K562 (cell line): Measurements from ENCODE around the gene SLC19A1. TPM values are rescaled to one million over a fixed set of nuclear protein-coding genes. Genes with fewer than 3 reads are reported as not detected.

ENCODE experiments used
- REST ChIP-seq, 2 experiments: fragments of 450-650 bp; formaldehyde crosslinking in 1 of 2; IDR thresholded peaks; 2 replicates each; pipeline versions ENCODE4 v1.4.0 to v1.6.1; 2014 to 2020; ENCODE audit warnings: mild to moderate bottlenecking in 2 of 2, borderline replicate concordance in 1 of 2, low read depth in 1 of 2
- TCF15 ChIP-seq: fragments of 250-450 bp; sonication (Bioruptor Pico); IDR thresholded peaks from 2 replicates; pipeline ENCODE4 v1.8.0; 2022; ENCODE audit warnings: moderate library complexity, mild to moderate bottlenecking, inconsistent platforms
- ZNF23 ChIP-seq: fragments of 250-450 bp; sonication (Bioruptor Pico); IDR thresholded peaks from 2 replicates; pipeline ENCODE4 v1.4.0; 2020; ENCODE audit warnings: mild to moderate bottlenecking
- polyA plus RNA-seq, 8 experiments: library from polyadenylated mRNA; depleted of rRNA in 4 of 8; stranded (reverse) in 5 of 8; unstranded in 3 of 8; fragments of >200 nt; fragmentation: Nextera tagmentation in 2 of 8; fragmentation: Illumina TruSeq in 1 of 8; extraction: Ambion mirVana in 2 of 8; extraction: Trizol in 1 of 8; gene quantifications; 2 replicates each; pipeline versions ENCODE4 v1.2.1 to v1.2.3, GENCODE V29; 2011 to 2014; ENCODE audit warnings: inconsistent platforms in 1 of 8, missing spikeins in 1 of 8
- total RNA-seq, 7 experiments: library from RNA; depleted of rRNA in 6 of 7; stranded (reverse); fragments of >200 nt in 6 of 7; fragmentation: Illumina TruSeq in 2 of 7; extraction: Trizol in 2 of 7; gene quantifications; 2 replicates each; pipeline versions ENCODE4 v1.2.1 to v1.2.3, GENCODE V29; 2011 to 2021; ENCODE audit warnings: low replicate concordance in 1 of 7
- TF ChIP-seq, protein P1 (sequence below): fragments of 450-650 bp; formaldehyde crosslinking; IDR thresholded peaks from 2 replicates; pipeline ENCODE4 v1.4.0; 2020; ENCODE audit warnings: mild to moderate bottlenecking, moderate library complexity
- TF ChIP-seq, protein P2 (sequence below), 2 experiments: fragments of 450-650 bp in 1 of 2; sonication (generic) in 1 of 2; formaldehyde crosslinking in 1 of 2; IDR thresholded peaks; 2 replicates each; pipeline versions ENCODE4 v1.7.1 to v1.9.0; 2016 to 2022; ENCODE audit warnings: inconsistent platforms in 1 of 2, mild to moderate bottlenecking in 1 of 2, missing genetic modification reagents in 1 of 2

SLC19A1 gene
- total and polyA plus RNA-seq, 9 of the 15 experiments (the other 6 are each of a cell fraction or from before 2014, with no cell fraction given), result 0.65 to 88.7 (median 12.0) TPM

DNA sequence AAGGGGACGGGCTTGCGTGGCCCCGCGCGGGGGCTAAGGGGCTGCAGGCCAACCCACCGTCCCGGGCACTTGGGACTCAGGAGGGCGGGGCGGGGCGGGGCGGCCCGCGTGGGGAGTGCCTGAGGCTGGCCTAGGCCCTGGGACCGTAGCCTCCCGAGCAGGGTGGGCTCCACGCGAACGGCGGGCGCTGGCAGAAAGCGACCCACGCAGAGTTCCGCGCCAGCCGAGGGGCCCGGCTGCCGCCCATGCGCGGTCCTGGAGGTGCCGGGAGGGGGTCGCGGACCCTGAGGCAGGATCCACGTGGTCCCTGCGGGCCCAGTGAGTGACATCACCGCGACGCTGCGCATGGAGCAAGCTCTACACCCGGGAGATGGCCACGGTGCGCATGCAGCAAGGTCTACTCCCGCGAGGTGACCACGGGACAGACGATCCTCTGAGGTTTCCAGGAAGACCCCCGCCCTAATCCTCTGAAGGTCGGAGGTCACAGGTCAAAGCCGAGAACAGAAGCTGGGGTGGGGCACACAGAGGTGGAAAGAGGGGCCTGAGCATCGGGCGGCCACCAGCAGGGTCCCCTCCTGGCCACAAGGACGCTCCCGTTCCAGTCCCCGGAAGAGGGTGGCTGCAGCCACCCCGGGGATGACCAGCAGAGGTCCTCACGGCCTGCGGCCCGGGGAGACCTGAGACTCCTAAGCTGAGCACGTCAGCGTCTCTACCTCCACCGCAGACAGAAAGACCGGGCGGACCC lies 13.5 kb upstream of the SLC19A1 start (continued):
- TF ChIP-seq, protein P1, sequence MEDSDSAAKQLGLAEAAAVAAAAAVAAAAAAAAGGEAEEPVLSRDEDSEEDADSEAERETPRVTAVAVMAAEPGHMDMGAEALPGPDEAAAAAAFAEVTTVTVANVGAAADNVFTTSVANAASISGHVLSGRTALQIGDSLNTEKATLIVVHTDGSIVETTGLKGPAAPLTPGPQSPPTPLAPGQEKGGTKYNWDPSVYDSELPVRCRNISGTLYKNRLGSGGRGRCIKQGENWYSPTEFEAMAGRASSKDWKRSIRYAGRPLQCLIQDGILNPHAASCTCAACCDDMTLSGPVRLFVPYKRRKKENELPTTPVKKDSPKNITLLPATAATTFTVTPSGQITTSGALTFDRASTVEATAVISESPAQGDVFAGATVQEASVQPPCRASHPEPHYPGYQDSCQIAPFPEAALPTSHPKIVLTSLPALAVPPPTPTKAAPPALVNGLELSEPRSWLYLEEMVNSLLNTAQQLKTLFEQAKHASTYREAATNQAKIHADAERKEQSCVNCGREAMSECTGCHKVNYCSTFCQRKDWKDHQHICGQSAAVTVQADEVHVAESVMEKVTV, result no peak
- TF ChIP-seq ZNF23 (CRISPR knock-in tag), result no peak
- TF ChIP-seq TCF15, result no peak
- TF ChIP-seq, protein P2, sequence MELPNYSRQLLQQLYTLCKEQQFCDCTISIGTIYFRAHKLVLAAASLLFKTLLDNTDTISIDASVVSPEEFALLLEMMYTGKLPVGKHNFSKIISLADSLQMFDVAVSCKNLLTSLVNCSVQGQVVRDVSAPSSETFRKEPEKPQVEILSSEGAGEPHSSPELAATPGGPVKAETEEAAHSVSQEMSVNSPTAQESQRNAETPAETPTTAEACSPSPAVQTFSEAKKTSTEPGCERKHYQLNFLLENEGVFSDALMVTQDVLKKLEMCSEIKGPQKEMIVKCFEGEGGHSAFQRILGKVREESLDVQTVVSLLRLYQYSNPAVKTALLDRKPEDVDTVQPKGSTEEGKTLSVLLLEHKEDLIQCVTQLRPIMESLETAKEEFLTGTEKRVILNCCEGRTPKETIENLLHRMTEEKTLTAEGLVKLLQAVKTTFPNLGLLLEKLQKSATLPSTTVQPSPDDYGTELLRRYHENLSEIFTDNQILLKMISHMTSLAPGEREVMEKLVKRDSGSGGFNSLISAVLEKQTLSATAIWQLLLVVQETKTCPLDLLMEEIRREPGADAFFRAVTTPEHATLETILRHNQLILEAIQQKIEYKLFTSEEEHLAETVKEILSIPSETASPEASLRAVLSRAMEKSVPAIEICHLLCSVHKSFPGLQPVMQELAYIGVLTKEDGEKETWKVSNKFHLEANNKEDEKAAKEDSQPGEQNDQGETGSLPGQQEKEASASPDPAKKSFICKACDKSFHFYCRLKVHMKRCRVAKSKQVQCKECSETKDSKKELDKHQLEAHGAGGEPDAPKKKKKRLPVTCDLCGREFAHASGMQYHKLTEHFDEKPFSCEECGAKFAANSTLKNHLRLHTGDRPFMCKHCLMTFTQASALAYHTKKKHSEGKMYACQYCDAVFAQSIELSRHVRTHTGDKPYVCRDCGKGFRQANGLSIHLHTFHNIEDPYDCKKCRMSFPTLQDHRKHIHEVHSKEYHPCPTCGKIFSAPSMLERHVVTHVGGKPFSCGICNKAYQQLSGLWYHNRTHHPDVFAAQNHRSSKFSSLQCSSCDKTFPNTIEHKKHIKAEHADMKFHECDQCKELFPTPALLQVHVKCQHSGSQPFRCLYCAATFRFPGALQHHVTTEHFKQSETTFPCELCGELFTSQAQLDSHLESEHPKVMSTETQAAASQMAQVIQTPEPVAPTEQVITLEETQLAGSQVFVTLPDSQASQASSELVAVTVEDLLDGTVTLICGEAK (IDR thresholded peaks at IDR 0.05), result no peak
- TF ChIP-seq, protein P2 (CRISPR knock-in tag; IDR thresholded peaks at IDR 0.05), result no peak
- TF ChIP-seq REST (IDR thresholded peaks at IDR 0.05; ENCODE audit: borderline replicate concordance), result peak; percentile 82
- TF ChIP-seq REST (CRISPR knock-in tag; IDR thresholded peaks at IDR 0.05; ENCODE audit: low read depth), result 0 out of 2 replicates have a peak, but pooled peaks have one; percentile 24
